ENCODE results near the gene BCL6. TPM values are rescaled to one million over a fixed set of nuclear protein-coding genes. Genes with fewer than 3 reads are reported as not detected.

BCL6 gene
- total and polyA plus RNA-seq, 2 experiments from 2014 or later = 32.0 to 46.5 TPM

DNA sequence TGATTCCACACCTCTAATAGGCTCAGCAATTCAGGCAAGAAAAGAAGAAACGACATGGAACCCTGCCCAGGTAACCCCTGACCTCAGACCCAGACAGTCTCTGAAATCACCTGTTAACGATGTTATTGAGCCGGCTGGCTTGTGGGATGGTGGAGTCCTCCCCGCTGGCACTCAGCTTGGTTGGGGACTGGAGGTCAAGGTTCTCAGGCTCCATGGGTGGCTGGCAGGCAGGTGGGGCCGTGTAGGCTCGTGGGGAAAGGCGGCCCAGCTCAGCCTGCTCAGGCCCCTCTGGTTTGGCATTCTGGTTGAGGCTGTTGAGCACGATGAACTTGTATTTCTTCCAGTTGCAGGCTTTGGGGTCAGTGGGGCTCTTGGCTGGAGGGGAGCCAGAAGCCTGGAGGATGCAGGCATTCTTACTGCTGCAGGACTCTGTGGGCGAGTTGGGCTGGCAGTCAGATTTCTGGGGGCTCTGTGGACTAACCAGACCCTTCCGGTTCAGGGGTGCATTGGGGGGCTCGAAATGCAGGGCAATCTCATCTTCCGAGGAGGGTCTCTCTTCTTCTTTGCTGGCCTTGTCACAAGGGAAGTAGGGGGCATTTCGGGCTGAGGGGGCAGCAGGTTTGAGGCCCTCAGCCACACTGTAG, 16.2 kb downstream of the BCL6 start:
- H3K9me3 ChIP-seq (ENCODE audit: low read depth) = no peaks in the 10 kb centered on the region

DNA sequence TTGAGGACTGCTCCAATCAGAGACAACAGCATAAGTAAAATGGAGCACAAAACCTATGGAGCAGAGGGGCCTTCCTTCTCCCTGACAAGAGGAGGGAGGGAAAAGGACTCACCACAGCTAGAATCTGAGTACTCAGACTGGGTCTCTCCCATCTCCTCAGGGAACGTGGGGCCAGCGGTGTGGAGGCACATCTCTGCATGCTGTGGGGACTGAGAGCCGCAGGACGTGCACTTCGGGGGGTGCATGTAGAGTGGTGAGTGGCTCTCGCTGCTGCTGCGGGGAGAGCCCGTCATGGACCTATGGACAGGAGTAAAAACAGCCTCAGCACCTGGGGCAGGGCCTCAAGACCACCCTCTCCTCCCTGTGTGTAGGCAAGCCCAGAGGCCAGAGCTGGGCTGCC, 17.0 kb downstream of the BCL6 start:
- H3K27ac ChIP-seq = no peak overlapping the region
- no peaks in the 10 kb centered on the region for H3K4me1 ChIP-seq (ENCODE audit: insufficient read depth)
- H3K9me2 ChIP-seq (replicated peaks; ENCODE audit: insufficient read depth) = no peaks in the 10 kb centered on the region
- H3K9me3 ChIP-seq (ENCODE audit: low read depth) = no peaks in the 10 kb centered on the region
- no peaks in the 10 kb centered on the region for H3K27me3 ChIP-seq
- DNase-seq (ENCODE audit: low spot score) = no peak
- H3K4me3 ChIP-seq = no peak overlapping the region
- H2AFZ ChIP-seq = no peak overlapping the region
- peaks cover 8% of the 10 kb centered on the region for H3K36me3 ChIP-seq (replicated peaks; ENCODE audit: insufficient read depth, low read depth)
- WGBS (ENCODE audit: low lambda C conversion rate, missing lambda C conversion rate) = 96% methylated on average over 8 of the region's 8 CpGs
- TF ChIP-seq EZH2phosphoT487 (IDR thresholded peaks at IDR 0.05; ENCODE audit: low read depth, severe bottlenecking, unreplicated experiment) (no peak), EZH2 (IDR thresholded peaks at IDR 0.05; ENCODE audit: borderline replicate concordance) (no peak)
- TF ChIP-seq, protein P1, sequence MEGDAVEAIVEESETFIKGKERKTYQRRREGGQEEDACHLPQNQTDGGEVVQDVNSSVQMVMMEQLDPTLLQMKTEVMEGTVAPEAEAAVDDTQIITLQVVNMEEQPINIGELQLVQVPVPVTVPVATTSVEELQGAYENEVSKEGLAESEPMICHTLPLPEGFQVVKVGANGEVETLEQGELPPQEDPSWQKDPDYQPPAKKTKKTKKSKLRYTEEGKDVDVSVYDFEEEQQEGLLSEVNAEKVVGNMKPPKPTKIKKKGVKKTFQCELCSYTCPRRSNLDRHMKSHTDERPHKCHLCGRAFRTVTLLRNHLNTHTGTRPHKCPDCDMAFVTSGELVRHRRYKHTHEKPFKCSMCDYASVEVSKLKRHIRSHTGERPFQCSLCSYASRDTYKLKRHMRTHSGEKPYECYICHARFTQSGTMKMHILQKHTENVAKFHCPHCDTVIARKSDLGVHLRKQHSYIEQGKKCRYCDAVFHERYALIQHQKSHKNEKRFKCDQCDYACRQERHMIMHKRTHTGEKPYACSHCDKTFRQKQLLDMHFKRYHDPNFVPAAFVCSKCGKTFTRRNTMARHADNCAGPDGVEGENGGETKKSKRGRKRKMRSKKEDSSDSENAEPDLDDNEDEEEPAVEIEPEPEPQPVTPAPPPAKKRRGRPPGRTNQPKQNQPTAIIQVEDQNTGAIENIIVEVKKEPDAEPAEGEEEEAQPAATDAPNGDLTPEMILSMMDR (IDR thresholded peaks at IDR 0.05; ENCODE audit: poor library complexity) = no peak
- H3K4me2 ChIP-seq = no peak overlapping the region
- H4K20me1 ChIP-seq (ENCODE audit: insufficient read depth, poor library complexity, severe bottlenecking) = peaks cover 21% of the 10 kb centered on the region
- H3K79me2 ChIP-seq = peaks cover 17% of the 10 kb centered on the region

More for the DNA sequence above, 16.2 kb downstream of the BCL6 start:
- Histone ChIP-seq H3K79me2 (peaks cover 23% of the 10 kb centered on the region), H4K20me1 (ENCODE audit: insufficient read depth, poor library complexity, severe bottlenecking) (peaks cover 29% of the 10 kb centered on the region), H3K4me1 (ENCODE audit: insufficient read depth) (no peaks in the 10 kb centered on the region), H3K27ac (no peak overlapping the region), H2AFZ (no peak overlapping the region), H3K4me3 (no peak overlapping the region), H3K4me2 (no peak overlapping the region), H3K36me3 (replicated peaks; ENCODE audit: insufficient read depth, low read depth) (peaks cover 8% of the 10 kb centered on the region), H3K27me3 (no peaks in the 10 kb centered on the region), H3K9me2 (replicated peaks; ENCODE audit: insufficient read depth) (no peaks in the 10 kb centered on the region)
- WGBS (ENCODE audit: low lambda C conversion rate, missing lambda C conversion rate) = 86% methylated on average over 13 of the region's 13 CpGs
- TF ChIP-seq EZH2phosphoT487 (IDR thresholded peaks at IDR 0.05; ENCODE audit: low read depth, severe bottlenecking, unreplicated experiment) (no peak), EZH2 (IDR thresholded peaks at IDR 0.05; ENCODE audit: borderline replicate concordance) (no peak)
- TF ChIP-seq, protein P1 (IDR thresholded peaks at IDR 0.05; ENCODE audit: poor library complexity) = no peak
- no peak for DNase-seq (ENCODE audit: low spot score)

DNA sequence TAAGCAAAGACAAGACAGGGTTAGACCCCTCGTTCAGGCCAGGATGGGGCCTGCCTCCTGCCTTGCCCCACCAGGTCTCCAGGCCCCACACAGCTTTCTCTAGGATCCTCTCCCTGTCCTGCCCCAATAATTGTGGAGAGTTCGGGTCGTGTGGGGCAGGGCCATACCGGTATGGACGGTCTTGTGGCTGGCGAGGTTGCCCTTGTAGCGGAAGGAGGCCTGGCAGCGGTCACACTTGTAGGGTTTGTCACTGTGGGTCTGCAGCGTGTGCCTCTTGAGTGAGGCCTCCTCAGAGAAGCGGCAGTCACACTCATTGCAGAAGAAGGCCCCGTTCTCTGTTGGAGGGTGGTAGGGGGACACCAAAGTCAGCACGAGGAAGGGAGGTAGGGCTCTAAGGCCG, 18.7 kb downstream of the BCL6 start:
- Histone ChIP-seq H3K79me2 (peaks cover 7% of the 10 kb centered on the region), H3K27me3 (no peaks in the 10 kb centered on the region), H3K9me2 (replicated peaks; ENCODE audit: insufficient read depth) (no peaks in the 10 kb centered on the region), H4K20me1 (ENCODE audit: insufficient read depth, poor library complexity, severe bottlenecking) (peaks cover 24% of the 10 kb centered on the region), H3K4me3 (no peak overlapping the region), H3K4me2 (no peak overlapping the region), H3K27ac (no peak overlapping the region), H3K9me3 (ENCODE audit: low read depth) (no peaks in the 10 kb centered on the region), H3K36me3 (replicated peaks; ENCODE audit: insufficient read depth, low read depth) (peaks cover 3% of the 10 kb centered on the region), H2AFZ (no peak overlapping the region), H3K4me1 (ENCODE audit: insufficient read depth) (no peaks in the 10 kb centered on the region)
- TF ChIP-seq EZH2phosphoT487 (IDR thresholded peaks at IDR 0.05; ENCODE audit: low read depth, severe bottlenecking, unreplicated experiment) = no peak
- no peak for TF ChIP-seq EZH2 (IDR thresholded peaks at IDR 0.05; ENCODE audit: borderline replicate concordance)
- TF ChIP-seq, protein P1 (IDR thresholded peaks at IDR 0.05; ENCODE audit: poor library complexity) = no peak
- 94% methylated on average over 13 of the region's 13 CpGs for WGBS (ENCODE audit: low lambda C conversion rate, missing lambda C conversion rate)
- no peak for DNase-seq (ENCODE audit: low spot score)

Data from hepatocyte (in vitro differentiated cells).